AG09319 (cell line): ENCODE results near the gene PDCD2L.
"Not testable (repeated sequence)": the region's sequence is repeated elsewhere in the genome, so short reads cannot be mapped to it uniquely, and the experiment has no call there.

Source experiments
- DNase-seq: peaks from one replicate; pipeline ENCODE4 v3.0.0-alpha.2; 2010; ENCODE audit warnings: low read depth; ENCODE audit errors: extremely low read depth
- CTCF ChIP-seq: IDR thresholded peaks from 2 replicates; pipeline ENCODE4 v1.5.1; 2011; ENCODE audit warnings: low read depth, mild to moderate bottlenecking, inconsistent platforms, low read length, moderate library complexity

Gene PDCD2L

GRCh38 chr19:34375598-34375997 lies 28.6 kb upstream of the PDCD2L start:
- TF ChIP-seq CTCF, result no peak
- no peak for DNase-seq

- TF ChIP-seq CTCF, result no peak
- DNase-seq, result no peak
These were observed 23.5 kb upstream of the PDCD2L start for GRCh38 chr19:34380639-34381241.

GRCh38 chr19:34381399-34382251 lies 22.6 kb upstream of the PDCD2L start:
- DNase-seq, result no peak
- TF ChIP-seq CTCF, result no peak

GRCh38 chr19:34382471-34382870 lies 21.7 kb upstream of the PDCD2L start:
- DNase-seq, result no peak
- TF ChIP-seq CTCF, result no peak

GRCh38 chr19:34383599-34383998 lies 20.6 kb upstream of the PDCD2L start:
- no peak for TF ChIP-seq CTCF
- no peak for DNase-seq

GRCh38 chr19:34386645-34387445 lies 17.4 kb upstream of the PDCD2L start:
- TF ChIP-seq CTCF, result no peak
- DNase-seq, result no peak

- no peak for TF ChIP-seq CTCF
- DNase-seq, result no peak
These were observed 16.8 kb upstream of the PDCD2L start for GRCh38 chr19:34387446-34387810.

GRCh38 chr19:34388745-34389144 lies 15.5 kb upstream of the PDCD2L start:
- not testable (repeated sequence) for DNase-seq
